RWPE1 (cell line): ENCODE data around the gene TANC1.
A peak's percentile ranks its signal among the peaks of the same experiment; 100 is the strongest.

Source experiments
- CTCF ChIA-PET: fragments of 350-600 bp; sonication (Branson Sonifier 250); formaldehyde crosslinking; extraction: SDS; loops from one replicate; lab custom pipeline; 2021; lab: Yijun Ruan, JAX
- POLR2A ChIA-PET: fragments of 400-600 bp; formaldehyde crosslinking; extraction: SDS; loops from one replicate; lab custom pipeline; 2020; ENCODE audit warnings: antibody characterized with exemption; ENCODE audit not compliant: low non-redundant PET; lab: Yijun Ruan, JAX
- DNase-seq: peaks from one replicate; pipeline ENCODE4 v3.0.0; 2012; ENCODE audit warnings: low spot score
- H3K27ac ChIP-seq: fragments of 450-650 bp; 2 replicates; pipeline ENCODE4 v1.5.1; 2017
- CTCF ChIP-seq: fragments of 450-650 bp; conservative IDR thresholded peaks from 2 replicates; pipeline ENCODE4 v1.5.1; 2017; ENCODE audit warnings: low read depth, mild to moderate bottlenecking

TANC1 gene

DNA sequence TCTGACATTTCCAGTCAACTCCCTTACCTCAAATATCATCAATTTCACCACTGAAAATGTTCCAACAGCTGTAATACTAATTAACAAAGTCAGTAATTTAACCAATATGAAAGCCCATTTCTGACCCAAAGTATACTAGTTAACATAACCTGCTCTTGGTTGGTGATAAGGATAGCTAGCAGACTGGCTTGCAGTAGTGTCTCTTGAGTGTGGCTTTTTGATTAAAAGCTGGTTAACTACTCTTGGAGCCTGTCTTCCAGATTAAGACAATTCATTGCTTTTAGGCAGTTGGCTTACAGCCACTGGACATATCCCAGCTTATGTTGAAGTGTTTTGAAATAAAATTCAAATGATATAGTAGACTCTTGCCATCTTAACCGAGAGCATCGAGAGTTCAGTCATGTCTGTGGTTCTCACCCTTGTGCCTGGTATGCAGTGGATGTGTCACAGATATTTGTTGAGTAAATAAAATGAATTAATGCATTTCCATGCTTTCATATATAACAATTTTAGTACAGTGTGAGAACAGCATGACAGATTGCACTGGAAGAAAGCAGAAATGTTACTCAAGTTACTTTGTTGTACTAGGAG is 158.1 kb downstream of the TANC1 start:
- ChIA-PET CTCF (interaction anchor here (0.7 to 1.1 kb wide), 2 partner anchors 8 to 50 kb away, joined by 3 to 4 read pairs; no protein-coding TSS in a partner anchor), POLR2A (no interaction called here)
- no peak overlapping the region for H3K27ac ChIP-seq
- no peak for DNase-seq
- no peak for TF ChIP-seq CTCF

GRCh38 chr2:159128191-159128590 is 159.8 kb downstream of the TANC1 start:
- no peak for TF ChIP-seq CTCF
- ChIA-PET POLR2A (no interaction called here), CTCF (interaction anchor here (0.6 kb wide), 1 partner anchor 72 kb away, joined by 4 read pairs; no protein-coding TSS in a partner anchor)
- H3K27ac ChIP-seq, result peak overlapping the region; percentile 9; the same call in 1 of the 2 replicates
- no peak for DNase-seq

DNA sequence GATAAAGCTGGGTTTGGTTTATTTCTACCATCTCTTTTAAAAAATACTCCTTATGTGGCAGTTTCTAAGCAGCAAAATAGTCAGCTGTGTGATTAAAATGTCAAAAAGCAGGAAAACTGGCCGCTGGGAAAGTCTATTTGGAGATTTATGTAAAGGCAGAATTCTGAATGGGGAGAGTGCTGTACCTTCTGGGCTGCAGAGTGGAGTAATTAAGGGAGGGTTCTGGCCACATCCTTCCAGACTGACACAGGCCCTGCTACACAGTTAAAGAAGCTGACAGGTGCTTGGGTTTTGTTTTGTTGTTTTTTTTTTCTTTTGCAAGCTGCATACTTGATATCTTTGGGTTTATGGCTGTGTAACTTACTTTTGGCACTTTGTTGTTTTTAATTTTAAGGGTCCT is 160.8 kb downstream of the TANC1 start:
- DNase-seq, result no peak
- ChIA-PET POLR2A (no interaction called here), CTCF (interaction anchor here (0.6 kb wide), 1 partner anchor 55 kb away, joined by 3 read pairs; no protein-coding TSS in a partner anchor)
- H3K27ac ChIP-seq, result no peak overlapping the region
- no peak for TF ChIP-seq CTCF

DNA sequence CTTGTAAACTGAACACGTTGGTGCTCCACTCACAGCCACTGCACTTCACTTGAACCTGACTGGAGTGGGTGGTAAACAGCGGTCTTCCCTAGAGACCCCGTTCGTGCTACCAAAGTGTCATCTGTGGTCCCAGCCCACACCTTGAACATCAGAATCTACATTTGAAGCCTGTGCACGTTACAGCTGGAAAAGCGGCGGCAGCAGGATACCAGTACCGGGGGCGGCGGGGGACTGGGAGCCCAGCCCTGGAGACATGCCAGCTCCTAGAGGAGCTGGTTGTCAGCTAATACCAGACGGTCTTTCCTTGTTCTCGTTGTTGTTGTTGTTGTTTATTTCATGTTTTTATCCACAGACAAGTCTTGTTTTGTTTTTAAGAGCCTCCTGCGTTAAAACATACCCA is 161.4 kb downstream of the TANC1 start:
- DNase-seq, result no peak
- ChIA-PET CTCF (interaction anchor here (0.6 to 1.1 kb wide), 2 partner anchors 11 to 56 kb away, joined by 3 read pairs; no protein-coding TSS in a partner anchor), POLR2A (no interaction called here)
- no peak for TF ChIP-seq CTCF
- no peak overlapping the region for H3K27ac ChIP-seq

DNA sequence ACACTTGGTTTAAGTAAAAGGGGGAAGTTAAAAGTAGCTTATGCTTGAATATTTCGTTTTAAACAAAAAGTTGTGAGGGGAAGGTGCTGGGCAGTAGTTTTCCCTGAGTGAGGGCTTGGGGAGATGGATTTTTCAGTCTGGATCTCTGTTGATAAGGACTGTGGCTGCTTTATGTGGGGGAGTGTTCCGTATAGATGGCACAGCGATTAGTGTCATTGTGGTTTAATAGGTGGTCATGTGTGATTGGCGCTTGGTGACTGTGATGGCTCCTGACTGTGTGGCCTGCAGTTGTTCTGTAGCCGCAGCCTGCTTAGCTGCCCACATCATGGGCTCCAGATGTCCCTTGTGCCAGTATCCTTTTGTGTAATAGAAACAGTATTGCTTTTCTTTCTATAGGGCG is 161.9 kb downstream of the TANC1 start:
- DNase-seq, result no peak
- TF ChIP-seq CTCF, result no peak
- peak overlapping the region; percentile 68; the same call in 1 of the 2 replicates for H3K27ac ChIP-seq
- ChIA-PET CTCF (interaction anchor here (0.6 to 1.1 kb wide), 2 partner anchors 11 to 106 kb away, joined by 3 to 6 read pairs; no protein-coding TSS in a partner anchor), POLR2A (no interaction called here)

DNA sequence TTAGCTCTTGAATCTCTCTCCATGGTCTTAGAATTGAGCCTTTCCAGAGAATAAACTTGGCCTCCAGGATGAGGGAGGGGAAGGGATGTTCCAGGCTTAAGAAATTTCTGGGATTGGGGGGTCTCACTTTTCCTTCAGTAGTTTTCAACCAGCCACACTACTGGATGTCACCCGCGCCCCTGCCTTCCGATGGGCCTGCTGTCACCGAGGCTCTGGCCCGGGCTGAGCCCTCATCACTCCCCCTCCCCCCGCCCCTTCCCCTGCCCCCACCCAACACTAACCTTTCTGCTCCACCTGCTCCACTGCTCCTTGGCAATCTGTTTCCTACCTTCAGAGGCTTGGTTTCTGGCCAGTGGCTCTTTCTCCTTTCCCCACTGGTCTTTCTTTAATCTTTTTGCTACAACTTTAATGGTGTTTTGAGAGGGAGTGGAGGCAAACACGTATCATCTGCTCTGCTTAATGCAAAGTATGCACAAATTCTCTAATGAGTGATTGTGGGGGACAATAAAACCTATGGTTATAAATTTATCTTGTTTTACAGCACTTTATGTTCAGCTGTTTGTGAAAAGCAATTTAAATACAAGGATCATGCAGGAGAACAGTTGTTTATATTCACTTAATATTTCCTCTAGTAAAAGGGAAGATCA is 162.9 kb downstream of the TANC1 start:
- CTCF ChIA-PET, result no interaction called here
- DNase-seq, result no peak
- H3K27ac ChIP-seq, result peak overlapping the region; percentile 68

More for the DNA sequence above, 162.9 kb downstream of the TANC1 start:
- no peak for TF ChIP-seq CTCF
- POLR2A ChIA-PET, result no interaction called here
